ENCODE measurements around the gene G6PD.

DNA sequence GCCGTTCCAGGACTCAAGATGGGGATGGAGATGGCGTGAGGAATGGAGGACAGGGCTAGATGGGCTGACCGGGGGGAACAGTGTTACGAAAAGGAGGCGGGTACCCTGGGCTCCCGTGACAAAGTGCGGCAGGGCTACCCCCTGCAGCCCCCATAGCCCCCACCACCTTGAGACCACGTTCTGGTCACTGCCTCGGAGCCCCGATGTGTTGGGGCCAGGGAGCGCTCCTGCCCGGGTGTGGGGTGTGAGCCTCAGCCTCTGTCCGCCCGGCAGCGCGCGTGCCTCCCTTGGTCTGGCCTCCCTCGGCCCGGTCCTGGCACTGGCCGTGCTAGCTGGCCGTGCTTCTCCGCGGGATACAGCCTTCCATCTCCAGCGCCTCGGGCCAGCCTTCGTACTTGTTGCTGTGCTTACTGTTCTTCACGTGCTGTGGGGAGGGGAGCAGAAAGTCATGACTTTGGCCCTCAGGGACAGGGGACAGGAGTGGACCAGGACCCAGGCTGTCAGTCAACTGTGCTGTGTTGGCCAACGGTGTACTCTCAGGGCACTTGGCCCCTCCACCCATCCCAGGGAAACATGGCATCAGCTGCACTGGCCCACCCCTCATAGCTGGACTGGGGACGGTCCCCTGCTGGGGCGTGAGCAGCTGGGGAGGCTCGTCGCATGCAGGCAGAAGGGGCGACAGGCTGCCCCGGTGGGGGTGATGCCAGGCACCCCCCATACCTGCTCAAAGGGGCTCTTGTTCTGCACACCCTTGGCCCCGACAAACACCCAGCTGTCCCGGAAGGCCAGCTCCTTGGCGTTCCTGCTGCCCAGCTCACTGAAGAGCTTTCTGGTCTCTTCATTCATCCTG lies 39.9 kb downstream of the G6PD start:
- no peak for TF ChIP-seq POLR2A (IDR thresholded peaks at IDR 0.05)
- TF ChIP-seq, protein P1, sequence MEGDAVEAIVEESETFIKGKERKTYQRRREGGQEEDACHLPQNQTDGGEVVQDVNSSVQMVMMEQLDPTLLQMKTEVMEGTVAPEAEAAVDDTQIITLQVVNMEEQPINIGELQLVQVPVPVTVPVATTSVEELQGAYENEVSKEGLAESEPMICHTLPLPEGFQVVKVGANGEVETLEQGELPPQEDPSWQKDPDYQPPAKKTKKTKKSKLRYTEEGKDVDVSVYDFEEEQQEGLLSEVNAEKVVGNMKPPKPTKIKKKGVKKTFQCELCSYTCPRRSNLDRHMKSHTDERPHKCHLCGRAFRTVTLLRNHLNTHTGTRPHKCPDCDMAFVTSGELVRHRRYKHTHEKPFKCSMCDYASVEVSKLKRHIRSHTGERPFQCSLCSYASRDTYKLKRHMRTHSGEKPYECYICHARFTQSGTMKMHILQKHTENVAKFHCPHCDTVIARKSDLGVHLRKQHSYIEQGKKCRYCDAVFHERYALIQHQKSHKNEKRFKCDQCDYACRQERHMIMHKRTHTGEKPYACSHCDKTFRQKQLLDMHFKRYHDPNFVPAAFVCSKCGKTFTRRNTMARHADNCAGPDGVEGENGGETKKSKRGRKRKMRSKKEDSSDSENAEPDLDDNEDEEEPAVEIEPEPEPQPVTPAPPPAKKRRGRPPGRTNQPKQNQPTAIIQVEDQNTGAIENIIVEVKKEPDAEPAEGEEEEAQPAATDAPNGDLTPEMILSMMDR (IDR thresholded peaks at IDR 0.05) = no peak
